DND-41 (cell line): ENCODE measurements around the gene POLR2L.

Experiments used
- EZH2 ChIP-seq: IDR thresholded peaks from 3 replicates; pipeline ENCODE4 v1.6.1; 2012; ENCODE audit warnings: borderline replicate concordance, low read depth, mild to moderate bottlenecking, moderate library complexity, low read length, inconsistent platforms; ENCODE audit not compliant: severe bottlenecking
- TF ChIP-seq, protein P1 (sequence below): IDR thresholded peaks from 2 replicates; pipeline ENCODE4 v1.5.1; 2012; ENCODE audit warnings: borderline replicate concordance, low read length, moderate library complexity, mild to moderate bottlenecking; ENCODE audit not compliant: poor library complexity, severe bottlenecking; ENCODE audit errors: extremely low read depth

DNA sequence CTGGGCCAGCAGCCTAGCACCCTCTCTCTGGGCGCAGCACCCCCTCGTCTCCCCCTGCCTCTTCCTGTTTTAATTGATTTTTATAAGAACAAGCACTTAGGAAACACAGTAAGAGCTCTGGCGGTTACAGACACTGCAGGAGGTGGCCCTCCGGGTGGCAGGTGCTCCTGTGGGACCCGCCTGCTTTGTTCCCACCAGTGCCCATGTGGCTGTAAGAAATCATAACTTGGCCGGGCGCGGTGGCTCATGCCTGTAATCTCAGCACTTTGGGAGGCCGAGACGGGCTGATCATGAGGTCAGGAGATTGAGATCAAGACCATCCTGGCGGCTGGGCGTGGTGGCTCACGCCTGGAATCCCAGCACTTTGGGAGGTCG lies 18.8 kb upstream of the POLR2L start:
- TF ChIP-seq, protein P1, sequence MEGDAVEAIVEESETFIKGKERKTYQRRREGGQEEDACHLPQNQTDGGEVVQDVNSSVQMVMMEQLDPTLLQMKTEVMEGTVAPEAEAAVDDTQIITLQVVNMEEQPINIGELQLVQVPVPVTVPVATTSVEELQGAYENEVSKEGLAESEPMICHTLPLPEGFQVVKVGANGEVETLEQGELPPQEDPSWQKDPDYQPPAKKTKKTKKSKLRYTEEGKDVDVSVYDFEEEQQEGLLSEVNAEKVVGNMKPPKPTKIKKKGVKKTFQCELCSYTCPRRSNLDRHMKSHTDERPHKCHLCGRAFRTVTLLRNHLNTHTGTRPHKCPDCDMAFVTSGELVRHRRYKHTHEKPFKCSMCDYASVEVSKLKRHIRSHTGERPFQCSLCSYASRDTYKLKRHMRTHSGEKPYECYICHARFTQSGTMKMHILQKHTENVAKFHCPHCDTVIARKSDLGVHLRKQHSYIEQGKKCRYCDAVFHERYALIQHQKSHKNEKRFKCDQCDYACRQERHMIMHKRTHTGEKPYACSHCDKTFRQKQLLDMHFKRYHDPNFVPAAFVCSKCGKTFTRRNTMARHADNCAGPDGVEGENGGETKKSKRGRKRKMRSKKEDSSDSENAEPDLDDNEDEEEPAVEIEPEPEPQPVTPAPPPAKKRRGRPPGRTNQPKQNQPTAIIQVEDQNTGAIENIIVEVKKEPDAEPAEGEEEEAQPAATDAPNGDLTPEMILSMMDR = no peak
- no peak for TF ChIP-seq EZH2
